ENCODE measurements around the gene RNF157. TPM values are rescaled to one million over a fixed set of nuclear protein-coding genes. Genes with fewer than 3 reads are reported as not detected.

Gene RNF157
- total and polyA plus RNA-seq, 2 of the 13 experiments (the other 11 are each of a cell fraction or from before 2014, with no cell fraction given), result 0.44 to 1.5 TPM

GRCh38 chr17:76119409-76120371, 120.6 kb downstream of the RNF157 start (continued):
- TF ChIP-seq POGK (CRISPR knock-in tag; conservative IDR thresholded peaks at IDR 0.05) (no peak), AFF4 (CRISPR knock-in tag; IDR thresholded peaks at IDR 0.05) (no peak), ZNF740 (CRISPR knock-in tag; IDR thresholded peaks at IDR 0.05) (no peak), PTBP1 (IDR thresholded peaks at IDR 0.05; ENCODE audit: low read depth, low read length, poor library complexity, severe bottlenecking) (no peak), TBL1XR1 (IDR thresholded peaks at IDR 0.05; ENCODE audit: borderline replicate concordance, low read length, partially characterized antibody) (no peak), MATR3 (CRISPR knock-in tag; IDR thresholded peaks at IDR 0.05) (no peak), NFYB (CRISPR knock-in tag; IDR thresholded peaks at IDR 0.05) (no peak), ZBTB7A (CRISPR knock-in tag; IDR thresholded peaks at IDR 0.05) (peak; percentile 78; the same call in 1 of the 2 replicates), ZBTB33 (CRISPR knock-in tag; IDR thresholded peaks at IDR 0.05) (no peak), SETDB1 (CRISPR knock-in tag; IDR thresholded peaks at IDR 0.05; ENCODE audit: borderline replicate concordance) (no peak), SP1 (IDR thresholded peaks at IDR 0.05) (no peak), SP1 (CRISPR knock-in tag; IDR thresholded peaks at IDR 0.05) (no peak), JUN (CRISPR knock-in tag; IDR thresholded peaks at IDR 0.05) (no peak), TCF7L2 (IDR thresholded peaks at IDR 0.05; ENCODE audit: low read depth, low read length) (no peak), THAP11 (CRISPR knock-in tag; IDR thresholded peaks at IDR 0.05) (peak; percentile 26; the same call in 1 of the 2 replicates), TIGD3 (CRISPR knock-in tag; IDR thresholded peaks at IDR 0.05; ENCODE audit: borderline replicate concordance) (no peak), ZNF276 (CRISPR knock-in tag; IDR thresholded peaks at IDR 0.05; ENCODE audit: low read depth) (0 out of 2 replicates have a peak, but pooled peaks have one; percentile 45)
